H1 (cell line): ENCODE measurements around the gene ADAMTS17. TPM values are rescaled to one million over a fixed set of nuclear protein-coding genes. Genes with fewer than 3 reads are reported as not detected.

Experiments used
- CBX5 ChIP-seq: fragments of 300-800, 300-1000 bp; sonication (generic); IDR thresholded peaks from 2 replicates; pipeline ENCODE4 v1.7.1; 2016; ENCODE audit warnings: antibody characterized with exemption, low read length, low read depth
- CTCF ChIP-seq, 3 experiments: IDR thresholded peaks; 1 replicate in 2 of 3; 2 replicates in 1 of 3; pipeline versions ENCODE4 v1.5.1 to v1.6.1; 2011; ENCODE audit warnings: low read length in 3 of 3, mild to moderate bottlenecking in 3 of 3, inconsistent platforms in 2 of 3, low read depth in 1 of 3, moderate library complexity in 1 of 3; ENCODE audit not compliant: insufficient read depth in 1 of 3; ENCODE audit errors: control extremely low read depth in 1 of 3
- SUZ12 ChIP-seq: fragments of 200-600 bp; sonication (generic); IDR thresholded peaks from 2 replicates; pipeline ENCODE4 v1.6.1; 2012; ENCODE audit warnings: mild to moderate bottlenecking, inconsistent platforms, low read length, moderate library complexity, mixed read lengths
- TBP ChIP-seq: IDR thresholded peaks from 2 replicates; pipeline ENCODE4 v1.6.1; 2011; ENCODE audit warnings: low read depth, low read length, improper control_type of control experiment
- polyA plus RNA-seq, 7 experiments: library from polyadenylated mRNA; depleted of rRNA in 3 of 7; stranded (reverse) in 5 of 7; unstranded in 2 of 7; fragments of >200 nt in 5 of 7; fragments of 200-250 nt in 2 of 7; gene quantifications; 1 replicate in 5 of 7; 2 replicates in 1 of 7; 4 replicates in 1 of 7; pipeline versions ENCODE4 v1.2.1 to v1.2.3, GENCODE V29; 2011 to 2013; ENCODE audit warnings: missing spikeins in 2 of 7, mixed read lengths in 2 of 7
- total RNA-seq: library from RNA; stranded (reverse); fragmentation: NEBNext Ultra II Directional; extraction: Animal tissue kit (Norgen Biotek cat#: 25700); gene quantifications from 2 replicates; pipeline ENCODE4 v1.2.1, GENCODE V29; 2021

ADAMTS17 gene
- total and polyA plus RNA-seq, 2 of the 8 experiments (the other 6 are each of a cell fraction or from before 2014, with no cell fraction given): 0.51 to 1.7 TPM

- TF ChIP-seq CTCF (IDR thresholded peaks at IDR 0.05; ENCODE audit: control extremely low read depth in 1 of 3, insufficient read depth in 1 of 3, low read depth in 1 of 3, low read length in 3 of 3) (no peak), TBP (no peak), CBX5 (no peak), SUZ12 (no peak)
These were observed 229.0 kb downstream of the ADAMTS17 start (continued) for GRCh38 chr15:100112636-100113305.
